CD4-positive, alpha-beta T cell treated with Interleukin-6 at 100 ng/mL for 8 hours (primary cell): ENCODE data around the gene DDAH1.

ENCODE experiments used
- DNase-seq: peaks from one replicate; pipeline ENCODE4 v3.0.0-alpha.2; 2020; ENCODE audit warnings: mixed read lengths, low spot score

Gene DDAH1

DNA sequence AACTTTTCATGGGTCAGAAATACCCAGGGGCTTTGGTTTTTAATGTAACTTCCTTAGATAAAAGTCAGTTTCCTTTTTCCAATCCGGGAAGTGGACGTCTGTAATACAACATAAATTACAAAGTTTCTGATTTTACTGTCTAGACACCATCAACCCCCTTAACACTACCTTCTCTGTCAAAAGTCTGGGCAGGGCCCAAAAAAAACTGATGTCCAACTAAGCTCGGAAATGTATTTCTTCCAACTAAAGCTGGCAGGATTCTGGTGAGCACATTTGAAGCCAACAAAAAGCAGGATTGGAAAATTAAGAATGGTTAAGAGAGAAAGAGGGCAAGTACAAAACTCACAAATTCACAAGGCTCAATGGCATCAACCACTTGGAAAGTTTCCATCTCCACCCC lies 24.3 kb downstream of the DDAH1 start:
- no peak for DNase-seq

DNA sequence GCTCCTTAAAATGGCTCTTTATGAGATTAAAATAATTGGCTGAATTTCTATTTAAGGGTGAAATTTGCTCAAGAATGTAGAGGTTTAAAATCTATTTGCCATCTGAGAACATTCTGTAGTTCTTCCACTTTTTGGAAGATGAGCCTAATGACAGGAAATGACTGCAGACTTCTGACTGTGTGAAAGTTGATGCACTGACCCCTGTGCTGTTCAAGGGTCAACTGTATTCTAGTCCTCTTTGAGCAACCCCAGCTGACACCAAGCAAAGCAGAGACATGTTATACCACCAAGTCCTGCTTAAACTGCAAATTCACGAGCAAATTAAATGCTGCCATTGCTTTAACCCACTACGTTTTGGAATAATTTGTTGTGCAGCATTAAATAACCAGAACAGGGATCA lies 26.6 kb downstream of the DDAH1 start:
- no peak for DNase-seq

DNA sequence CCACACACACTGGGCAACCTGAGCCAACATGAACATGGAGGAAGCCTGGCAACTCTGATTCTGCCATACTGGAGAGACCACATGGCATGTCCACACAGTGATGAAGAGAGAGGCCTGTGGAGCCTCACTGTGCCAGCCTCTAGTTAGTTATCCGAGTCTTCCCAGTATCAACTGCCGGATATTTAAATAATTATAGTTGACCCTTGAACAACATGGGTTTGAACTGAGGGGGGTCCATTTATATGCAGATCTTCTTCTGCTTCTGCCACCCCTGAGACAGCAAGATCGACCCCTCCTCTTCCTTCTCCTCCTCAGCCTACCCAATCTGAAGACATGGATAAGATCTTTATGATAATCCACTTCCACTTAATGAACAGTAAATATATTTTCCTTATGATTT lies 27.8 kb downstream of the DDAH1 start:
- DNase-seq: no peak

GRCh38 chr1:85433096-85433495 lies 31.9 kb downstream of the DDAH1 start:
- no peak for DNase-seq

GRCh38 chr1:85428471-85429089 lies 36.4 kb downstream of the DDAH1 start:
- no peak for DNase-seq

DNA sequence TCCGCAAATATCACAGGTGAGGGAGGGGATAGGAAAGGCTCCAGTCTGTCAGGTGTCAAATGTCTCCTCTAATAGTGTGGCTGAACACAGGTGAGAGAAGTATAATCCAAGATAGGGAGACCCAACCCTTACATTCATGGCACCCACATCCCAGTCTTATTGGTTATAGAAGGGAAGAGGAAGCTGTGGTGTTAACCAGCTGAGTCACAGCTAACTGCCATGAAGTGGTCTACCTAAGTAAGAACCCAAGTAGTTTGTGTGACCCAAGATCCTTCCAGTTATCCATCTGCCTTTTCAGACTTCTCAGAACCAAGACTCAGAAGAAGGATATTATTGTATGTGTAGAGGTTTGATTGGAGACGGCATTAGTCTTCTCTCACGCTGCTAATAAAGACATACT lies 37.1 kb downstream of the DDAH1 start:
- DNase-seq: no peak

GRCh38 chr1:85427331-85427730 lies 37.6 kb downstream of the DDAH1 start:
- DNase-seq: no peak

DNA sequence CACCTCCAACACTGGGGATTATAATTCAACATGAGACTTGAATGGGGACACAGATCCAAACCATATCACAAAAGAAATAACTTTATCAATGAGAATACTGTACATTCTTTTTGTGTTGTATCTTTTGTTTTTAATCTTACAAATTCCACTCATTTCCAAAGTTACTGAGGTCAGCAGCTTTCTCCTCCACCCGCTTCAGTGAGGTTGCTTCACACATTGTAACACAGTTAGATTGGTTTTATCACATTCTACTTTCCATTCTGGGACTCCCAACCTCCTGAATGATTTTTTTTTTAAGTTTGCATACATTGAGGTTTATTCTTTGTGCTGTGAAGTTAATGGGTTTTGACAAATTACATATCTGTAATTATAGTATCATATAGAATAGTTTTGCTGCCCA lies 43.8 kb downstream of the DDAH1 start:
- DNase-seq: no peak

DNA sequence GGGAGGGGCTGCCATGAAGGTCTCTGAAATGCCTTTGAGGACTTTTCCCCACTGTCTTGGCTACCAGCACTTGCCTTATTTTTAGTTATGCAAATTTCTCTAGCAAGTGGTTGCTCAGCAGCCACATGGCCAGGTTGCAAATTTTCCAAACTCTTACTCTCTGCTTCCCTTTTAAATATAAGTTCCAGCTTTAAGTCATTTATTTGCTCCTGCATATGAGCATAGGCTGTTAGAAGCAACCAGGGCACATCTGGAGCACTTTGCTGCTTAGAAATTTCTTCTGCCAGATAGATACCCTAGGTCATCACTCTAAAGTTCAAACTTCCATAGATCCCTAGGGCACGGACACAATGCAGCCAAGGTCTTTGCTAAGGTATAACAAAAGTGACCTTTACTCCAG lies 44.8 kb downstream of the DDAH1 start:
- DNase-seq: no peak

GRCh38 chr1:85417876-85418275 lies 47.1 kb downstream of the DDAH1 start:
- DNase-seq: no peak

- no peak for DNase-seq
These were observed 47.9 kb downstream of the DDAH1 start for GRCh38 chr1:85417017-85417416.

DNA sequence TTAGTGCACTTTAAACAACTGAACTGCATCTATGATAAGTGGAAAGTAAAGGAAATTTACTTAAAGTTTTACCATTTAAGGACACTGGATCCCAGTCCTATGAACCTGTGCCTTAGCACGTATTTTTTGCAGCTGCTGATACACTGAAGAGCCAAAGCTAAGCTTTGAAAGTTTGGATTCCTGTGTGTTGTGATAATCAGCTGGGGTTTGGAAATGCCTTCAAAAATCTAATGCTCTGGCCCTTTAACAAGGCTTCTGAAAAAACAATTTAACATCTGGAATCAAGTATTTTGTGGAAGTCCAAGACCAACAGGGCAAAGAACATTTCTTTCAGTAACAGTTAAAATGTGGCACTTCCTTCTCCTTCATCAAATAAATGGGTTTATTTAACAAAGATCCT lies 51.8 kb downstream of the DDAH1 start:
- DNase-seq: no peak

GRCh38 chr1:85411567-85412305 lies 53.2 kb downstream of the DDAH1 start:
- DNase-seq: no peak

DNA sequence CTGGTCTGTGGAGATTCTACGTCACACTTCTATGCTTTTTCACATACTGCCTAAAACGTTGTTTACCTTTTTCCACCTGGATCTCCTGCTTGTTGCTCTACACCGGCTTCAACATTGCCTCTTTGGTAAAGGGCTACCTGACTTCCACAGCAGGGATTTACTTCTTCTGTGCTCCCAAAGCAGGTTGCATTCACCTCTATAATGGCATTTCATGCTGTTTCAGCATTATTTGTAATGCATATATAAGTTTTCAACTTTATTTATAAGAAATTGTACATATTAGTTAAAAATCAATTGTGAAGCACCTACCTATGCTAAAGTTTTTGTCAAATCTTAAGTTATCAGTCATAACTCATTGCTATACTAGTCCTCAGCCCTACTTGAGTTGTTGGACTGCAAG lies 55.4 kb downstream of the DDAH1 start:
- DNase-seq: no peak

DNA sequence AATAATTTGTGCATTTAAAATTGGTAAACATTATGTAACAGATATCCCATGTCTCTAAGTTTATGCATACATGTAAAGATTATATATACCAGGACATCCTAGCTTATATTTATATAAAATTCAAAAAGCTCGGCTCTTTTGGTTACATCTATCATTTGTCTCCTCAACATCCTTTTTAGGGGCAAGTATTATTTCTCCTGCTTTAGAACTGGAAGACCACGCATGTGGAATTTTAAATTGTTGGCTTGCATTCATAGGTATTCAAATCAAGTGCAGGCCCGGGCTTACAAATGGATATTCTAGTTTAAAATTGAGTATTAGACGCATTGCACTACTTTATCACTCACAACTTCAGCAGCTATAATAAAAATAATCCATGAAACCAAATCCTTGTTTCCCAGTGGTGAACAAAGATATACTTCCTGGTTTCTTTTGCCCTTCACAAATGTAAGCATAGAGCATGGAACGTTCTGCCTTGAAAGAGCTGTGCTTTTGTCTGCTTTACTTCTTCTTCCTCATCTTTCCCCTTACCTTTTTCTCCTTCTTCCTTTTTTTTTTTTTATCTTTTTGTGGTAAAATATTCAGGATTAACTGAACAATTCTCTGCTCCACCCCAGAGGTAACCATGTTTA lies 57.1 kb downstream of the DDAH1 start:
- DNase-seq: no peak

- DNase-seq: no peak
These were observed 57.9 kb downstream of the DDAH1 start for GRCh38 chr1:85406887-85407533.

DNA sequence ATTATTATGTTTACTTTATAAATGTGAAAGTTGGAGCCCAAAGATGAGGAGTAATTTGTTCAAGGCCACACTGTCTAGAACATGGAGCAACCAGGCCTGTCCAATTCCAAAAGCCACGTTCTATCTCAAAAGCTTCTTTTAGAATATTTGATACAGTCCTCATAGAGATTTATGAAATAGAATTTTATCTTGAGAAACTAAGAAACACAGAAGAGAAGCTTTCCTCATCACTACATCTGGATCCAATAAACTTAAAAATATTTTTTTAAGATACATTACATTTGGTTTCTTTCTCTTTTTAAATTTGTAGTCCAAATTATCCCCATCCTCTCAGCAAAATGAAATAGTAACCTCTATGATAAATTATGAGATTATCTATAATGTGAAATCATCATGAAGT lies 58.9 kb downstream of the DDAH1 start:
- DNase-seq: no peak

DNA sequence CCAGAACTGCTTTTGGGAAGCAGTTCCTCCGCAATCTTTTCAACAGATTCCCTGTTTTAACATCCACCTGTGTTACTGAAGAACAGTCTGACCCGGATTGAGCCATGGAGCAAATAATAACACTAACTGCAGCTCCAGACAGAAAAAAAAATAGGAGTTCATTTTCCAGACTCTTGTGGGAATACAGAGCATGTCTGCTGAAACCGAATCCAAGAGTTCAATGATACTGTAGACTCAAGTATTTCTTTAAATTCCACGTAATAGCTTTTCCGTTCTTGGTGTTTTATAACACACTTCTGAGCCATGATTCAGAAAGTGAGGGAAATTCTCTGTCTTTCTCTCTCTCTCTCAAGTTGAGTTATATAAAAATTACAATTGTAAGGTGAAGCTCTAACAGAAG lies 60.6 kb downstream of the DDAH1 start:
- DNase-seq: no peak

GRCh38 chr1:85398391-85399064 lies 66.4 kb downstream of the DDAH1 start:
- no peak for DNase-seq

- no peak for DNase-seq
These were observed 67.4 kb downstream of the DDAH1 start for GRCh38 chr1:85397490-85398032.

- DNase-seq: no peak
These were observed 68.8 kb downstream of the DDAH1 start for GRCh38 chr1:85396194-85396593.

GRCh38 chr1:85394130-85394529 lies 70.8 kb downstream of the DDAH1 start:
- DNase-seq: no peak
